ENCODE results near the gene MAP3K20. TPM values are rescaled to one million over a fixed set of nuclear protein-coding genes. Genes with fewer than 3 reads are reported as not detected.

Gene MAP3K20
- total and polyA plus RNA-seq, 7 experiments from 2014 or later = 0.18 to 17.0 (median 1.5) TPM; not detected in 1

DNA sequence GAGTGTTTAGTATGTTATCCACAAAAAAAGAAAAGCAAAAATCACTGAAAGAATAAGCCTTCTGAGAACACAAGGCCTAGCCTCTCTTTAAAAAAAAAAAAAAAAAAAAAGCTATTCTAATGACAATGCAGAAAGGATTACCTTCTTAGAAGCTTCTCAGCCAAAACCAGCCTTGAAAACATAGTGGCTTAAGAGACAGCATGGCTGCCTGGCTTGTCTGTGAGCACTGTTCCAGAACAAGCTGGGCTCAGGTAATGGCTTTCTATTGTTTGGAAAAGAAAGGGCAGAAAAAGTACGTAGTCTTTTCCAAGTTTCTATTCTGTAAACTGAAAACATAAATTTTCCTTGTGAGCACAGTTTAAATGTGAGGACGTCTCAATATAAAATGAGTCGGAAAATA is 119.5 kb downstream of the MAP3K20 start:
- ChIA-PET CTCF (interaction anchor here (0.7 kb wide), 1 partner anchor 19 kb away, joined by 3 read pairs; no protein-coding TSS in a partner anchor), POLR2A (interaction anchor here (0.7 kb wide), 1 partner anchor 23 kb away, joined by 6 read pairs; no protein-coding TSS in a partner anchor)
- H3K36me3 ChIP-seq (ENCODE audit: control insufficient read depth in 2 of 3, insufficient read depth in 3 of 3, low read length in 3 of 3) = no peaks in the 10 kb centered on the region
- intact Hi-C loops (cut with micrococcal nuclease) = no loop called here
- Mint-ChIP-seq H3K36me3 (peaks cover 0 to 2% (median 0%) of the 10 kb centered on the region in 5 donors), H3K4me3 (no peak overlapping the region), H3K27me3 (peaks cover 0 to 39% (median 2%) of the 10 kb centered on the region in 5 donors), H3K9me3 (no peaks in the 10 kb centered on the region), H3K27ac (no peak overlapping the region), H3K4me1 (no peaks in the 10 kb centered on the region)
- no peak for DNase-seq
- ATAC-seq = no peak
- H3K4me1 ChIP-seq (ENCODE audit: control insufficient read depth in 2 of 2, insufficient read depth in 2 of 2, low read length in 2 of 2) = no peaks in the 10 kb centered on the region
- no peak overlapping the region for H3K4me3 ChIP-seq (ENCODE audit: low read length)
- H3K27me3 ChIP-seq (ENCODE audit: control insufficient read depth in 2 of 2, insufficient read depth in 2 of 2, low read length in 2 of 2) = no peaks in the 10 kb centered on the region
- no peaks in the 10 kb centered on the region for H3K9me3 ChIP-seq (ENCODE audit: control insufficient read depth in 2 of 3, low read length in 3 of 3)
- H3K27ac ChIP-seq (ENCODE audit: low read depth, low read length) = no peak overlapping the region

DNA sequence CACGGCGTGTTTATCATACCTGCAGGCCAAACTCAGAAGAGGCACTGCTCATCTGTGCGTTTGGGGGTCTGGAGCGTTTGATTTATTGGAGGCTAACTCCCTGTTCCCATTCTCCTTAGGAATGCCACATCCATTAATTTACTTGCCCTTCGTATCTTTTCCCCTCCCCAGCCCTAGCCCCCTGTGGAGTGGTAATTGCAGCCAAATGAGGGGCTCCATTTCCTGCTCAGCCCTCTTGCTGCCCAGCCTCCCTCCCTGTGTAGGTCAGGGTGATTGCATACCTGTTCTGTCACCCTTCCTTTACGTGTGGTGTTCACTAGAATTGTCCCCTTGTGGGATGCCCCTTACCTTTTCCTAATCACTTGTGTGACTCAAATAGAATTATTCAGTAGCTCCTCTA is 120.4 kb downstream of the MAP3K20 start:
- DNase-seq (no peak), ATAC-seq (no peak)
- H3K9me3 ChIP-seq (ENCODE audit: control insufficient read depth in 2 of 3, low read length in 3 of 3) = no peaks in the 10 kb centered on the region
- no peaks in the 10 kb centered on the region for H3K4me1 ChIP-seq (ENCODE audit: control insufficient read depth in 2 of 2, insufficient read depth in 2 of 2, low read length in 2 of 2)
- Mint-ChIP-seq H3K4me1 (no peaks in the 10 kb centered on the region), H3K36me3 (peaks cover 0 to 2% (median 0%) of the 10 kb centered on the region in 5 donors), H3K4me3 (no peak overlapping the region), H3K27ac (no peak overlapping the region), H3K27me3 (peaks cover 0 to 39% (median 2%) of the 10 kb centered on the region in 5 donors), H3K9me3 (no peaks in the 10 kb centered on the region)
- H3K27me3 ChIP-seq (ENCODE audit: control insufficient read depth in 2 of 2, insufficient read depth in 2 of 2, low read length in 2 of 2) = no peaks in the 10 kb centered on the region
- no peak overlapping the region for H3K27ac ChIP-seq (ENCODE audit: low read depth, low read length)
- H3K4me3 ChIP-seq (ENCODE audit: low read length) = no peak overlapping the region
- H3K36me3 ChIP-seq (ENCODE audit: control insufficient read depth in 2 of 3, insufficient read depth in 3 of 3, low read length in 3 of 3) = no peaks in the 10 kb centered on the region
- ChIA-PET POLR2A (no interaction called here), CTCF (no interaction called here)
- intact Hi-C loops (cut with micrococcal nuclease) = no loop called here

DNA sequence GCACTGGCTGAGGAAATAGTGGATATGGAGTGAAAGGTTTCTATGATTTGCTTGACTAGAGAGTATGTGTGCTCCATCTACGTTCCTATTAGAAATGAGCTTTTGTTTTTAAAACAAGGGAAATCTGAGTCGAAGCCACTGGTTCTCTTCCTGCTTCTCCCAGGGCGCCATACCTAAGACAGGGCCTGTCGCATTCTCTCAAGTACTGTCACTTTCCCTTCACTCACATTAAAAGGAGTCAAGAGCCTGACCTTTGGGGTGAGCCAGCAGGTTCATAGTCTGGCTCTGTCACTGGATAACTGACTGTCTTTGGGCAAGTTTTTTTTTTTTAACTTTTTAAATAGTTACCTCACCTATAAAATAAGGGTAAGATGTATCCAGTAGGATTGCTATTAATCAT is 121.0 kb downstream of the MAP3K20 start:
- Histone ChIP-seq H3K4me3 (ENCODE audit: low read length) (no peak overlapping the region), H3K36me3 (ENCODE audit: control insufficient read depth in 2 of 3, insufficient read depth in 3 of 3, low read length in 3 of 3) (no peaks in the 10 kb centered on the region), H3K27me3 (ENCODE audit: control insufficient read depth in 2 of 2, insufficient read depth in 2 of 2, low read length in 2 of 2) (no peaks in the 10 kb centered on the region), H3K4me1 (ENCODE audit: control insufficient read depth in 2 of 2, insufficient read depth in 2 of 2, low read length in 2 of 2) (no peaks in the 10 kb centered on the region), H3K27ac (ENCODE audit: low read depth, low read length) (no peak overlapping the region), H3K9me3 (ENCODE audit: control insufficient read depth in 2 of 3, low read length in 3 of 3) (no peaks in the 10 kb centered on the region)
- ATAC-seq (no peak), DNase-seq (no peak)
- no peaks in the 10 kb centered on the region for H3K4me1 Mint-ChIP-seq
- H3K27ac Mint-ChIP-seq = no peak overlapping the region
- intact Hi-C loops (cut with micrococcal nuclease) = no loop called here
- CTCF ChIA-PET = no interaction called here
- H3K4me3 Mint-ChIP-seq = no peak overlapping the region
- H3K36me3 Mint-ChIP-seq = peaks cover 0 to 2% (median 0%) of the 10 kb centered on the region in 5 donors
- no peaks in the 10 kb centered on the region for H3K9me3 Mint-ChIP-seq
- peaks cover 0 to 39% (median 2%) of the 10 kb centered on the region in 5 donors for H3K27me3 Mint-ChIP-seq
- POLR2A ChIA-PET = no interaction called here

DNA sequence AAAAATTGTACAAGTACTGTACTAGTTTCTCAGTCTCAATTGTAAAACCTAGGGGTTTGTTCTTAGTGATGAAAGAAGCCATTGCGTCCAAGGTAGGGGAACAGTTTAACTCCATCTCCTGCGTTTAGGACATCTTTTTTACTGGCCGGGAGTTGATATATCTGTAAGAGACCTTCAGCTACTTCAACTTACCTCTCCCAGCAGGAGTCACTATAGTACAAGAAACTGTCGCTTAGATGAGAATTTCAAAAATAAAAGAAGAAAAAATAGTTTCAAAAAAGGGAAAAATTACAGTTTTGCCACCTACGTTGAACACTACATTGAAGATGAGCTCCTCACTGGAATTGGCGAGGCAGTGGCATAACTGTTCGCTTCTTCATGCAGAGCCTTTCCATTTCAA is 122.7 kb downstream of the MAP3K20 start:
- no peaks in the 10 kb centered on the region for H3K27me3 ChIP-seq (ENCODE audit: control insufficient read depth in 2 of 2, insufficient read depth in 2 of 2, low read length in 2 of 2)
- Mint-ChIP-seq H3K4me3 (no peak overlapping the region), H3K27ac (no peak overlapping the region), H3K4me1 (no peaks in the 10 kb centered on the region), H3K9me3 (no peaks in the 10 kb centered on the region), H3K36me3 (peaks cover 0 to 2% (median 0%) of the 10 kb centered on the region in 5 donors), H3K27me3 (peaks cover 0 to 27% (median 2%) of the 10 kb centered on the region in 5 donors)
- ChIA-PET POLR2A (interaction anchor here (0.6 kb wide), 1 partner anchor 174 kb away, joined by 5 read pairs; no protein-coding TSS in a partner anchor), CTCF (no interaction called here)
- H3K36me3 ChIP-seq (ENCODE audit: control insufficient read depth in 2 of 3, insufficient read depth in 3 of 3, low read length in 3 of 3) = no peaks in the 10 kb centered on the region
- DNase-seq = no peak
- ATAC-seq = no peak
- H3K27ac ChIP-seq (ENCODE audit: low read depth, low read length) = no peak overlapping the region
- no peak overlapping the region for H3K4me3 ChIP-seq (ENCODE audit: low read length)
- H3K4me1 ChIP-seq (ENCODE audit: control insufficient read depth in 2 of 2, insufficient read depth in 2 of 2, low read length in 2 of 2) = no peaks in the 10 kb centered on the region
- intact Hi-C loops (cut with micrococcal nuclease) = no loop called here
- H3K9me3 ChIP-seq (ENCODE audit: control insufficient read depth in 2 of 3, low read length in 3 of 3) = no peaks in the 10 kb centered on the region

DNA sequence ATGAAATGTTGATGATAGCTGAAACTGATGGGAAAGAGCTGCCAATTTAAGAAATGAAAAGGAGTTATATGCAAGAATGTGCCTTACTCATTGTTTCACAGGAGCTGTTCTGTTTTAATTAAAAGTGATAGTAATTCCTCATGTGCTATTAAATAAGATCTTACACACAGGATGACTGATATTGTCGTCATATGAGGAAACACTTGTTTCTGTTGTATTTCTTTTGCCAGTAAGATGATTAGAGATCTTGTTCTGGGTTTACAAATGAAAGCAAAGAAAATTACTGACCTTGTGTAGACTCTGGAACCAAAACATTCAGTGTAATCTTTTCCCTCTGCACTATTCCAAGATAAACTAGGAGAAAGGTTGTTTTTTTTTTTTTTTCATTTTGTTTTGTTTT is 123.6 kb downstream of the MAP3K20 start:
- Histone ChIP-seq H3K9me3 (ENCODE audit: control insufficient read depth in 2 of 3, low read length in 3 of 3) (no peaks in the 10 kb centered on the region), H3K4me3 (ENCODE audit: low read length) (no peak overlapping the region), H3K27ac (ENCODE audit: low read depth, low read length) (no peak overlapping the region), H3K27me3 (ENCODE audit: control insufficient read depth in 2 of 2, insufficient read depth in 2 of 2, low read length in 2 of 2) (no peaks in the 10 kb centered on the region), H3K36me3 (ENCODE audit: control insufficient read depth in 2 of 3, insufficient read depth in 3 of 3, low read length in 3 of 3) (no peaks in the 10 kb centered on the region), H3K4me1 (ENCODE audit: control insufficient read depth in 2 of 2, insufficient read depth in 2 of 2, low read length in 2 of 2) (no peaks in the 10 kb centered on the region)
- H3K36me3 Mint-ChIP-seq = peaks cover 0 to 2% (median 0%) of the 10 kb centered on the region in 5 donors
- no peak overlapping the region for H3K4me3 Mint-ChIP-seq
- ATAC-seq (no peak), DNase-seq (no peak)
- no peak overlapping the region for H3K27ac Mint-ChIP-seq
- intact Hi-C loops (cut with micrococcal nuclease) = no loop called here
- ChIA-PET CTCF (no interaction called here), POLR2A (no interaction called here)
- H3K4me1 Mint-ChIP-seq = no peaks in the 10 kb centered on the region
- H3K9me3 Mint-ChIP-seq = no peaks in the 10 kb centered on the region
- peaks cover 0 to 19% (median 2%) of the 10 kb centered on the region in 5 donors for H3K27me3 Mint-ChIP-seq

DNA sequence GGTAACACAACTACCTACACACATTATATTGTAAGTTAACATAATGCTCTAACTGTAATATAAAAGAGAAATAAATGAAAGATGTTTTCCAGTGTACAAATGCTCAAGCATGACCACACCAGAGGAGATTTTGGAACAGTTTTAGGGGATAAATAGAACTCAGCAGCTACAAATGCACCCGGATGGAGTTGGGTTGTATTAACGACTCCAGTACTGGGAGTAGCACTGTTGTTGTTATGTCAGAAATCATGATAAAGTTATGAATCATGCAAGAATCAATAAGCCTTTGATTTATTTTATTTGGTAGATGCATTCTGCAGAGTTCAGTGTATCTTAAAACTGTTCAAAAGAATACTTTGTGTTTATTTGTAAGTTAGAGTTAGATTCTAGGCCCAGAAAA is 126.9 kb downstream of the MAP3K20 start:
- H3K4me3 ChIP-seq (ENCODE audit: low read length) = no peak overlapping the region
- peaks cover 0 to 1% (median 0%) of the 10 kb centered on the region in 5 donors for H3K36me3 Mint-ChIP-seq
- no peak overlapping the region for H3K4me3 Mint-ChIP-seq
- H3K36me3 ChIP-seq (ENCODE audit: control insufficient read depth in 2 of 3, insufficient read depth in 3 of 3, low read length in 3 of 3) = no peaks in the 10 kb centered on the region
- H3K27ac ChIP-seq (ENCODE audit: low read depth, low read length) = no peak overlapping the region
- H3K9me3 Mint-ChIP-seq = no peaks in the 10 kb centered on the region
- POLR2A ChIA-PET = no interaction called here
- H3K27me3 Mint-ChIP-seq = peaks cover 0 to 10% (median 0%) of the 10 kb centered on the region in 5 donors
- intact Hi-C loops (cut with micrococcal nuclease) = no loop called here
- DNase-seq (no peak), ATAC-seq (no peak)
- CTCF ChIA-PET = interaction anchor here (0.7 kb wide), 1 partner anchor 176 kb away, joined by 3 read pairs; no protein-coding TSS in a partner anchor
- H3K4me1 Mint-ChIP-seq = no peaks in the 10 kb centered on the region
- no peaks in the 10 kb centered on the region for H3K9me3 ChIP-seq (ENCODE audit: control insufficient read depth in 2 of 3, low read length in 3 of 3)
- no peaks in the 10 kb centered on the region for H3K4me1 ChIP-seq (ENCODE audit: control insufficient read depth in 2 of 2, insufficient read depth in 2 of 2, low read length in 2 of 2)
- H3K27me3 ChIP-seq (ENCODE audit: control insufficient read depth in 2 of 2, insufficient read depth in 2 of 2, low read length in 2 of 2) = no peaks in the 10 kb centered on the region
- H3K27ac Mint-ChIP-seq = no peak overlapping the region

DNA sequence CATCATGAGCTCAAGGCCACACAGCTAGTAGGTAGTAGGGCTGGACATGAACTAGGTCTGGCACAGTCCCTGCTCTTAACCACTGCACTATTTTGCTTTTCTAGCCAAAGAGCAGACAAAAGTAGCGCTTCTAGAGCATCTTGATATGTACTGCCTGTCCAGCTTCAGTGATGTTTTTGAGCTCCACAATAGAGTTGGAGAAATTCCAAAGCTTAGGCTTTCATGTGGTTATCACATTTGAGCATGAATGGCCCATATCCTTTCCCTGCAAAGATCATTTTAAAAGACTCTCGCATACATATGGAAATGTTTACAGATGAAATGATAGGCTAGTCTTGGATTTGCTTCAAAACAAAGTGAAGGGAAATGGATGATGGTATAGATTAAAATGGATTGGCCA is 128.7 kb downstream of the MAP3K20 start:
- ATAC-seq (no peak), DNase-seq (no peak)
- Histone ChIP-seq H3K9me3 (ENCODE audit: control insufficient read depth in 2 of 3, low read length in 3 of 3) (no peaks in the 10 kb centered on the region), H3K4me3 (ENCODE audit: low read length) (no peak overlapping the region), H3K27ac (ENCODE audit: low read depth, low read length) (no peak overlapping the region), H3K4me1 (ENCODE audit: control insufficient read depth in 2 of 2, insufficient read depth in 2 of 2, low read length in 2 of 2) (no peaks in the 10 kb centered on the region), H3K36me3 (ENCODE audit: control insufficient read depth in 2 of 3, insufficient read depth in 3 of 3, low read length in 3 of 3) (no peaks in the 10 kb centered on the region), H3K27me3 (ENCODE audit: control insufficient read depth in 2 of 2, insufficient read depth in 2 of 2, low read length in 2 of 2) (no peaks in the 10 kb centered on the region)
- Mint-ChIP-seq H3K4me1 (no peaks in the 10 kb centered on the region), H3K27me3 (peaks cover 0 to 11% (median 3%) of the 10 kb centered on the region in 5 donors), H3K9me3 (no peaks in the 10 kb centered on the region), H3K36me3 (peaks cover 0 to 1% (median 0%) of the 10 kb centered on the region in 5 donors), H3K27ac (no peak overlapping the region), H3K4me3 (no peak overlapping the region)
- ChIA-PET CTCF (no interaction called here), POLR2A (no interaction called here)
- intact Hi-C loops (cut with micrococcal nuclease) = no loop called here
